Measurements from ENCODE around the gene ENPP6.

DNA sequence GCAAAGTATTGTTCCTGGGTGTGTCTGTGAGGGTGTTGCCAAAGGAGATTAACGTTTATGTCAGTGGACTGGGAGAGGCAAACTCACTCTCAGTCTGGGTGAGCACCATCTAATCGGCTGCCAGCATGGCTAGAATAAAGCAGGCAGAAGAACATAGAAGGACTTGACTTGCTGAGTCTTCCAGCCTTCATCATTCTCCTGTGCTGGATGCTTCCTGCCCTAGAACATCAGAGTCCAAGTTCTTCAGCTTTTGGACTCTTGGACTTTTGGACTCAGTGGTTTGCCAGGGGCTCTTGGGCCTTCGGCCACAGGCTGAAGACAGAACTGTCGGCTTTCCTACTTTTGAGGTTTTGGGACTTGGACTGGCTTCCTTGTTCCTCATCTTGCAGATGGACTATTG lies 15.3 kb upstream of the ENPP6 start:
- TF ChIP-seq, protein P1, sequence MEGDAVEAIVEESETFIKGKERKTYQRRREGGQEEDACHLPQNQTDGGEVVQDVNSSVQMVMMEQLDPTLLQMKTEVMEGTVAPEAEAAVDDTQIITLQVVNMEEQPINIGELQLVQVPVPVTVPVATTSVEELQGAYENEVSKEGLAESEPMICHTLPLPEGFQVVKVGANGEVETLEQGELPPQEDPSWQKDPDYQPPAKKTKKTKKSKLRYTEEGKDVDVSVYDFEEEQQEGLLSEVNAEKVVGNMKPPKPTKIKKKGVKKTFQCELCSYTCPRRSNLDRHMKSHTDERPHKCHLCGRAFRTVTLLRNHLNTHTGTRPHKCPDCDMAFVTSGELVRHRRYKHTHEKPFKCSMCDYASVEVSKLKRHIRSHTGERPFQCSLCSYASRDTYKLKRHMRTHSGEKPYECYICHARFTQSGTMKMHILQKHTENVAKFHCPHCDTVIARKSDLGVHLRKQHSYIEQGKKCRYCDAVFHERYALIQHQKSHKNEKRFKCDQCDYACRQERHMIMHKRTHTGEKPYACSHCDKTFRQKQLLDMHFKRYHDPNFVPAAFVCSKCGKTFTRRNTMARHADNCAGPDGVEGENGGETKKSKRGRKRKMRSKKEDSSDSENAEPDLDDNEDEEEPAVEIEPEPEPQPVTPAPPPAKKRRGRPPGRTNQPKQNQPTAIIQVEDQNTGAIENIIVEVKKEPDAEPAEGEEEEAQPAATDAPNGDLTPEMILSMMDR (IDR thresholded peaks at IDR 0.05; ENCODE audit: poor library complexity, severe bottlenecking), result no peak
- no peak for TF ChIP-seq POLR2AphosphoS5 (IDR thresholded peaks at IDR 0.05)
- TF ChIP-seq, protein P2, sequence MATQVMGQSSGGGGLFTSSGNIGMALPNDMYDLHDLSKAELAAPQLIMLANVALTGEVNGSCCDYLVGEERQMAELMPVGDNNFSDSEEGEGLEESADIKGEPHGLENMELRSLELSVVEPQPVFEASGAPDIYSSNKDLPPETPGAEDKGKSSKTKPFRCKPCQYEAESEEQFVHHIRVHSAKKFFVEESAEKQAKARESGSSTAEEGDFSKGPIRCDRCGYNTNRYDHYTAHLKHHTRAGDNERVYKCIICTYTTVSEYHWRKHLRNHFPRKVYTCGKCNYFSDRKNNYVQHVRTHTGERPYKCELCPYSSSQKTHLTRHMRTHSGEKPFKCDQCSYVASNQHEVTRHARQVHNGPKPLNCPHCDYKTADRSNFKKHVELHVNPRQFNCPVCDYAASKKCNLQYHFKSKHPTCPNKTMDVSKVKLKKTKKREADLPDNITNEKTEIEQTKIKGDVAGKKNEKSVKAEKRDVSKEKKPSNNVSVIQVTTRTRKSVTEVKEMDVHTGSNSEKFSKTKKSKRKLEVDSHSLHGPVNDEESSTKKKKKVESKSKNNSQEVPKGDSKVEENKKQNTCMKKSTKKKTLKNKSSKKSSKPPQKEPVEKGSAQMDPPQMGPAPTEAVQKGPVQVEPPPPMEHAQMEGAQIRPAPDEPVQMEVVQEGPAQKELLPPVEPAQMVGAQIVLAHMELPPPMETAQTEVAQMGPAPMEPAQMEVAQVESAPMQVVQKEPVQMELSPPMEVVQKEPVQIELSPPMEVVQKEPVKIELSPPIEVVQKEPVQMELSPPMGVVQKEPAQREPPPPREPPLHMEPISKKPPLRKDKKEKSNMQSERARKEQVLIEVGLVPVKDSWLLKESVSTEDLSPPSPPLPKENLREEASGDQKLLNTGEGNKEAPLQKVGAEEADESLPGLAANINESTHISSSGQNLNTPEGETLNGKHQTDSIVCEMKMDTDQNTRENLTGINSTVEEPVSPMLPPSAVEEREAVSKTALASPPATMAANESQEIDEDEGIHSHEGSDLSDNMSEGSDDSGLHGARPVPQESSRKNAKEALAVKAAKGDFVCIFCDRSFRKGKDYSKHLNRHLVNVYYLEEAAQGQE (IDR thresholded peaks at IDR 0.05; ENCODE audit: borderline replicate concordance), result no peak
- no peak for TF ChIP-seq RAD21 (conservative IDR thresholded peaks at IDR 0.05)
- no peak for TF ChIP-seq EZH2 (IDR thresholded peaks at IDR 0.05; ENCODE audit: borderline replicate concordance, insufficient read depth, low read length, poor library complexity, severe bottlenecking)
- TF ChIP-seq EP300 (conservative IDR thresholded peaks at IDR 0.05; ENCODE audit: poor library complexity, severe bottlenecking), result no peak
- TF ChIP-seq SMC3 (conservative IDR thresholded peaks at IDR 0.05; ENCODE audit: poor library complexity), result no peak

All from neural cell (in vitro differentiated cells).